Progenitor cell of endocrine pancreas (in vitro differentiated cells): ENCODE measurements around the gene GASK1B. TPM values are rescaled to one million over a fixed set of nuclear protein-coding genes. Genes with fewer than 3 reads are reported as not detected.
A peak's percentile ranks its signal among the peaks of the same experiment; 100 is the strongest.

Experiments used
- DNase-seq: peaks from one replicate; pipeline ENCODE4 v3.0.0; 2021; ENCODE audit warnings: low spot score; ENCODE audit not compliant: unreplicated experiment
- H3K27ac Mint-ChIP-seq: 2 replicates; pipeline ENCODE4 v1.8.0; 2021; ENCODE audit warnings: mild to moderate bottlenecking, moderate library complexity, mixed read lengths
- H3K27me3 Mint-ChIP-seq: 2 replicates; pipeline ENCODE4 v1.8.0; 2021; ENCODE audit warnings: mixed read lengths
- H3K36me3 Mint-ChIP-seq: 2 replicates; pipeline ENCODE4 v1.8.0; 2022; ENCODE audit warnings: mixed read lengths; ENCODE audit not compliant: insufficient read depth
- H3K4me1 Mint-ChIP-seq: 2 replicates; pipeline ENCODE4 v1.8.0; 2021; ENCODE audit warnings: low read depth, mixed read lengths
- H3K4me3 Mint-ChIP-seq: 2 replicates; pipeline ENCODE4 v1.8.0; 2021; ENCODE audit warnings: low read depth, mild to moderate bottlenecking, moderate library complexity, mixed read lengths
- H3K9me3 Mint-ChIP-seq: 2 replicates; pipeline ENCODE4 v1.8.0; 2021; ENCODE audit warnings: low read depth, mixed read lengths
- CTCF ChIP-seq: fragments of 200-600 bp; sonication (generic); IDR thresholded peaks from one replicate; pipeline ENCODE4 v1.5.0; 2021; ENCODE audit warnings: antibody characterized with exemption, mild to moderate bottlenecking; ENCODE audit not compliant: unreplicated experiment
- total RNA-seq: library from RNA; stranded (reverse); gene quantifications from 2 replicates; pipeline ENCODE4 v1.2.1, GENCODE V29; 2021

GASK1B gene
- total RNA-seq, 1 donor from 2014 or later = 15.3 TPM

GRCh38 chr4:158176108-158176507 is 3.3 kb upstream of the GASK1B start:
- no peak for DNase-seq
- Mint-ChIP-seq H3K36me3 (no peaks in the 10 kb centered on the region), H3K4me1 (peaks cover 24% of the 10 kb centered on the region), H3K27ac (no peak overlapping the region), H3K4me3 (no peak overlapping the region), H3K9me3 (no peaks in the 10 kb centered on the region), H3K27me3 (no peaks in the 10 kb centered on the region)
- no peak for TF ChIP-seq CTCF

- Mint-ChIP-seq H3K27ac (peak overlapping the region; percentile 71), H3K27me3 (no peaks in the 10 kb centered on the region), H3K4me3 (peak overlapping the region; percentile 83), H3K9me3 (no peaks in the 10 kb centered on the region), H3K4me1 (peaks cover 20% of the 10 kb centered on the region), H3K36me3 (peaks cover 2% of the 10 kb centered on the region)
- no peak for DNase-seq
- TF ChIP-seq CTCF = no peak
Observed at GRCh38 chr4:158170691-158171561, 1.9 kb downstream of the GASK1B start.

DNA sequence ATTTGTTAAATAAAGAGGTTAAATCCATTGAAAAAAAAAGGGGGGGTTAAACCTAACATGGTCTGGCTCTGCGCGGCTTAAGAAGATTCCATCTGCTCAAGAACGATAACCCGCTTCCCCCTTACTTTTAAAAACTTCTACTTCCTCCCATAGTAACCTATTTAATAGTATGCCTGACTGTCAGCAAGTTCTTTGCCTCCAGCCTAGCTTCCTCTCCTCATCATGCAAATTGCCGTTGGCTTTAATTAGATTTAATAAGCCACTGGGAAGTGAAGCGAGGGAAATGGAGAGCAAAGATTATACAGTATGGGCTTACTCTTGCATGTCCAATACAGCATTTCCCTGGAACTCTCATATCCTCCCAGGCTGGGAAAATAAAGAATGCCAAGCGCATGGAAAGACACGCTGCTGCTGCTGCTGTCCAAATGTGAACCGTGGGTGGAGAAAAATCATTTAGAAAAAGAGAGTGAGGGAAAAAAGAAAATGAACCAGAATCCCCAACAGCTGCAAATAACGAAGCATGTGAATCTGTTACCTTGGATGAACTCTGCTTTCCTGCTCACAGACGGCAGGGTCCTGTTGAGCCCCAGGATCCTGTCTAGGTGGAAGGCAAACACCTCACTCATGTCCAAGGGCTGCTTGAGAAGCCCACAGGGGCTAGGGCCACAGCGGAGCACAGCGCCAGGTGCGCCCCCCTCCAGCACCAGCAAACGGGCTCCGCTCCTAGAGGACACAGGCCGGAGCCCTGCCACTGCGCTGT is 2.7 kb downstream of the GASK1B start:
- H3K4me1 Mint-ChIP-seq = peaks cover 20% of the 10 kb centered on the region

DNA sequence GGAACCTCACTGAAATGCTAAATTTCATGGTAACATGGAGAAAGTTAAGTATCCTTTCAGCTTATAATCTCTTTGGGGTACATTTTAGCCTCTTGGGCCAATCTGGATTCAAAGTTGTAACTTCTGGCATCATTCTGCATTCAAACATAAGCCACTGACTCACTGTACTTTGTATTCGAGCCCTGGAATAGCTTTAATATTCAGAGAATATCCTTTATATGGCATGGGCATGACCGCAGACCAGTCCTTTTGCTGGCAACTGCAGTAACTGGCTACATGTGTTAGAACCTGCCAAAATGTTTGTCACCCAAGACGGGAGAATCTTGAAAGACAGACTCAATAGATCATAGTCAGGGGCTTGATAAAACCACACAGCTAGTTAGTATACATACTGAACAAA is 3.3 kb downstream of the GASK1B start:
- no peaks in the 10 kb centered on the region for H3K27me3 Mint-ChIP-seq
- peaks cover 25% of the 10 kb centered on the region for H3K4me1 Mint-ChIP-seq
- H3K27ac Mint-ChIP-seq = no peak overlapping the region
- H3K9me3 Mint-ChIP-seq = no peaks in the 10 kb centered on the region
- peak overlapping the region; percentile 67 for H3K4me3 Mint-ChIP-seq
- peaks cover 2% of the 10 kb centered on the region for H3K36me3 Mint-ChIP-seq
- TF ChIP-seq CTCF = no peak
- DNase-seq = no peak

More for the DNA sequence above, 2.7 kb downstream of the GASK1B start:
- Mint-ChIP-seq H3K4me3 (peak overlapping the region; percentile 67), H3K9me3 (no peaks in the 10 kb centered on the region), H3K27ac (no peak overlapping the region), H3K27me3 (no peaks in the 10 kb centered on the region), H3K36me3 (peaks cover 2% of the 10 kb centered on the region)
- TF ChIP-seq CTCF = peak; percentile 49
- DNase-seq = no peak

DNA sequence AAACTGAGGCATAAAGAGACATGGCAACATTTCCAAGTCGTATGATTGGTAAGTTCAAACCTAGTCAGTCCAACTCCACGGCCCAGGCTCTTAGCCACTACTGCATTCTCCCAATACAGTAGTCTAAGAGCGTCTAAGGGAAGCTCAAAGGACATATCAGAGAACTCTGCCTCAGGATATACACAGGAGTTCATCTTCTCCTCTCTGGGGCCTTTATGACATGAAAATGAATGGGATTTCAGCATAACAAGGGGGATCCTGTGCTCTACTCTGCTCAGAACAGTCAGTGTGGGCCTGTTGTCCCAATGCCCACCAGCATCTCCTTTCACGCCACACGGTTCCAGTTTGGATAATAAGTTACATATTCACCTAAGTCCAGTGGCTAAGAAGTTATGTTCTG is 4.2 kb downstream of the GASK1B start:
- peaks cover 2% of the 10 kb centered on the region for H3K36me3 Mint-ChIP-seq
- no peak for TF ChIP-seq CTCF
- H3K4me1 Mint-ChIP-seq = peaks cover 26% of the 10 kb centered on the region
- no peak overlapping the region for H3K27ac Mint-ChIP-seq
- no peak for DNase-seq
- no peaks in the 10 kb centered on the region for H3K9me3 Mint-ChIP-seq
- H3K27me3 Mint-ChIP-seq = no peaks in the 10 kb centered on the region
- H3K4me3 Mint-ChIP-seq = peak overlapping the region; percentile 67
